Body of pancreas (tissue), 4 donors: ENCODE data around the gene AGK.

Source experiments
- POLR2A ChIP-seq, 3 donors: fragments of 450-650 bp; IDR thresholded peaks; one replicate each; pipeline ENCODE4 v1.6.1; 2016; ENCODE audit warnings: antibody characterized with exemption in 3 of 3, mild to moderate bottlenecking in 2 of 3
- TF ChIP-seq, protein P1 (sequence below), 7 experiments: fragments of 450-650 bp in 4 of 7; fragments of 200-600 bp in 3 of 7; sonication (generic) in 3 of 7; IDR thresholded peaks; one replicate each; pipeline ENCODE4 v1.5.1; 2016 to 2019; ENCODE audit warnings: antibody characterized with exemption in 7 of 7

DNA sequence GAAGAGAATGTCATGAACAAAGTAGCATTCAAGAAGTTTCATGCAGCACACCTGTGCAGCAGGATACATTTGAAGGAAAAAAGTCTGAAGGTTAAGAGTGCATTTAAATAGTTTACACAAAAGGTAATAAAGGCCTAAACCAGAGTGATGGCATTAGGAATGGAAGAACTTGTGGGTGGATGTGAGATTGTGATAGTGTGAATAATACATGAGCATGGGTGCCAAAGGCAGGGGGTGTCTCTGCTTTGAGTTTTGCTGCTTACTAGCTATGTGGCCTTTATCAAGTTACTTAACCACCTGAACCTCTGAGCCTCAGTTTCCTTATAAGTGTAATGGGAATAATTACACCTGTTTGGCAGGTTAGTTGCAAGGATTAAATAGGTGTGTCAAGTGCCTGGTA lies 21.0 kb downstream of the AGK start:
- TF ChIP-seq, protein P1, sequence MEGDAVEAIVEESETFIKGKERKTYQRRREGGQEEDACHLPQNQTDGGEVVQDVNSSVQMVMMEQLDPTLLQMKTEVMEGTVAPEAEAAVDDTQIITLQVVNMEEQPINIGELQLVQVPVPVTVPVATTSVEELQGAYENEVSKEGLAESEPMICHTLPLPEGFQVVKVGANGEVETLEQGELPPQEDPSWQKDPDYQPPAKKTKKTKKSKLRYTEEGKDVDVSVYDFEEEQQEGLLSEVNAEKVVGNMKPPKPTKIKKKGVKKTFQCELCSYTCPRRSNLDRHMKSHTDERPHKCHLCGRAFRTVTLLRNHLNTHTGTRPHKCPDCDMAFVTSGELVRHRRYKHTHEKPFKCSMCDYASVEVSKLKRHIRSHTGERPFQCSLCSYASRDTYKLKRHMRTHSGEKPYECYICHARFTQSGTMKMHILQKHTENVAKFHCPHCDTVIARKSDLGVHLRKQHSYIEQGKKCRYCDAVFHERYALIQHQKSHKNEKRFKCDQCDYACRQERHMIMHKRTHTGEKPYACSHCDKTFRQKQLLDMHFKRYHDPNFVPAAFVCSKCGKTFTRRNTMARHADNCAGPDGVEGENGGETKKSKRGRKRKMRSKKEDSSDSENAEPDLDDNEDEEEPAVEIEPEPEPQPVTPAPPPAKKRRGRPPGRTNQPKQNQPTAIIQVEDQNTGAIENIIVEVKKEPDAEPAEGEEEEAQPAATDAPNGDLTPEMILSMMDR (IDR thresholded peaks at IDR 0.05) = no peak
- TF ChIP-seq POLR2A (IDR thresholded peaks at IDR 0.05) = no peak
